Mucosa of descending colon (tissue), 3 donors: ENCODE data around the gene TM9SF2. TPM values are rescaled to one million over a fixed set of nuclear protein-coding genes. Genes with fewer than 3 reads are reported as not detected.

Experiments used
- ATAC-seq: fragments of 200-7000 bp; cut with Tn5 transposase; one replicate; pipeline ENCODE4 v1.9.1; 2020; ENCODE audit warnings: mild to moderate bottlenecking, moderate library complexity
- DNase-seq, 3 donors: peaks; one replicate each; pipeline ENCODE4 v3.0.0-alpha.2; 2020
- H3K36me3 ChIP-seq: fragments of 200-600 bp; one replicate; pipeline ENCODE4 v1.8.0; 2021; ENCODE audit warnings: low read depth, mild to moderate bottlenecking
- H3K4me1 ChIP-seq: fragments of 200-600 bp; one replicate; pipeline ENCODE4 v1.8.0; 2021; ENCODE audit warnings: low read depth, mild to moderate bottlenecking
- H3K4me3 ChIP-seq: fragments of 200-600 bp; one replicate; pipeline ENCODE4 v1.8.0; 2021; ENCODE audit warnings: mild to moderate bottlenecking
- H3K9me3 ChIP-seq: fragments of 200-600 bp; one replicate; pipeline ENCODE4 v1.8.0; 2021; ENCODE audit warnings: mild to moderate bottlenecking
- CTCF ChIP-seq: fragments of 200-600 bp; IDR thresholded peaks from one replicate; pipeline ENCODE4 v1.8.0; 2022; ENCODE audit warnings: antibody characterized with exemption, mild to moderate bottlenecking
- intact Hi-C, 2 donors: fragments of 100-400 bp; cut with DNase I in 1 of 2; cut with micrococcal nuclease in 1 of 2; formaldehyde crosslinking; loops; one replicate each; pipeline versions ENCODE4 v1.11.0 to v1.11.1; 2022; cut with DNase I, micrococcal nuclease
- total RNA-seq, 3 donors: library from RNA; stranded (reverse); fragmentation: NEBNext Ultra II Directional in 2 of 3; extraction: Animal tissue kit (Norgen Biotek cat#: 25700) in 2 of 3; gene quantifications; one replicate each; pipeline versions ENCODE4 v1.2.1 to v1.2.4, GENCODE V29; 2021 to 2023
- donor health status: DM: no; HTN: no; CAD: no; lungs with moderate emphysema.
- donor health status: DM: no; HTN: no; CAD: no.
- donor health status: DM: no; HTN: yes; CAD: no.

The TM9SF2 gene
- total RNA-seq, 3 donors from 2014 or later = 129 to 202 (median 200) TPM

- Histone ChIP-seq H3K4me3 (no peak overlapping the region), H3K4me1 (no peaks in the 10 kb centered on the region), H3K36me3 (peaks cover 6% of the 10 kb centered on the region), H3K9me3 (no peaks in the 10 kb centered on the region)
- TF ChIP-seq CTCF = no peak
- intact Hi-C loops = no loop called here
- ATAC-seq (no peak), DNase-seq (no peak)
Observed at GRCh38 chr13:99555149-99555548, 53.9 kb downstream of the TM9SF2 start.

- DNase-seq (no peak), ATAC-seq (no peak)
- H3K9me3 ChIP-seq = no peaks in the 10 kb centered on the region
- no peak overlapping the region for H3K4me3 ChIP-seq
- TF ChIP-seq CTCF = no peak
- intact Hi-C loops = no loop called here
- no peaks in the 10 kb centered on the region for H3K4me1 ChIP-seq
- H3K36me3 ChIP-seq = peaks cover 6% of the 10 kb centered on the region
Observed at GRCh38 chr13:99556867-99557443, 55.7 kb downstream of the TM9SF2 start.

GRCh38 chr13:99558570-99559180 lies 57.4 kb downstream of the TM9SF2 start:
- intact Hi-C loops = no loop called here
- Histone ChIP-seq H3K9me3 (no peaks in the 10 kb centered on the region), H3K36me3 (peaks cover 6% of the 10 kb centered on the region), H3K4me3 (no peak overlapping the region), H3K4me1 (no peaks in the 10 kb centered on the region)
- no peak for DNase-seq
- no peak for ATAC-seq
- TF ChIP-seq CTCF = no peak

GRCh38 chr13:99559560-99559959 lies 58.3 kb downstream of the TM9SF2 start:
- no peaks in the 10 kb centered on the region for H3K4me1 ChIP-seq
- no peak for TF ChIP-seq CTCF
- DNase-seq (no peak), ATAC-seq (no peak)
- intact Hi-C loops = no loop called here
- no peaks in the 10 kb centered on the region for H3K9me3 ChIP-seq
- H3K4me3 ChIP-seq = no peak overlapping the region
- peaks cover 6% of the 10 kb centered on the region for H3K36me3 ChIP-seq

- intact Hi-C loops = no loop called here
- DNase-seq (no peak), ATAC-seq (no peak)
- no peak overlapping the region for H3K4me3 ChIP-seq
- H3K9me3 ChIP-seq = no peaks in the 10 kb centered on the region
- no peak for TF ChIP-seq CTCF
- no peaks in the 10 kb centered on the region for H3K4me1 ChIP-seq
- H3K36me3 ChIP-seq = no peaks in the 10 kb centered on the region
Observed at GRCh38 chr13:99563404-99563803, 62.1 kb downstream of the TM9SF2 start.
